ENCODE data around the gene GLP2R.

GLP2R gene

DNA sequence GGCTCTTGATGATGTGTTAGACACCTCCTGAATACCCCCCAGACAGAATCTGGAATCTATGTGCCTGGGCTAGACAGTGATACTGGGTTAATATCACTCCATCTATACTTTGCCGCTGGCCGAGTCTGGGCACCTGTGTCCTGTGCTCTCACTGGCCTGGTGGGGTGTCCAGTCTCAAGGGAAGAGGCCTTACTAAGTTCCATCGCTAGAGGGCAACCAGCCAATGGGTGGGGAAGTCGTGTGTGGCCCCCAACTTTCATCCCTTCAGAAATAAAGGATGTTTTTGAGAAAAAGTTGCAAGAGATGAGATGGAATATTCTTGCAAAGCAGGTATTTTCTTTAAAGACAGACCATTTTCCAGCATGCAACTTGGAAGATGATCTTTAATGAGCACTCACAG, 1.6 kb upstream of the GLP2R start:
- H2BK120ac ChIP-seq (ENCODE audit: low read depth, low read length), result no peak overlapping the region
- no peak overlapping the region for H2AK5ac ChIP-seq (ENCODE audit: low read depth, low read length)
- H3K4me3 ChIP-seq (ENCODE audit: low read length in 2 of 2), result no peak overlapping the region
- no peak overlapping the region for H3K9ac ChIP-seq (ENCODE audit: low read depth, low read length, poor library complexity)
- H2BK5ac ChIP-seq (ENCODE audit: low read length), result no peak overlapping the region
- no peak for DNase-seq (ENCODE audit: low spot score)
- H4K8ac ChIP-seq (ENCODE audit: low read depth, low read length), result no peak overlapping the region
- no peaks in the 10 kb centered on the region for H3K79me1 ChIP-seq (ENCODE audit: low read depth, low read length)
- no peak overlapping the region for H4K91ac ChIP-seq (ENCODE audit: low read depth, low read length, poor library complexity)
- H3K4me2 ChIP-seq (ENCODE audit: insufficient read depth, low read length, poor library complexity, severe bottlenecking), result no peak overlapping the region
- no peak overlapping the region for H2AFZ ChIP-seq (ENCODE audit: low read length)
- H3K18ac ChIP-seq (ENCODE audit: low read length), result no peak overlapping the region
- no peak overlapping the region for H2BK15ac ChIP-seq (ENCODE audit: low read length)
- WGBS, 2 donors (ENCODE audit: extremely low coverage in 2 of 2, insufficient read length in 2 of 2, insufficient replicate concordance in 1 of 2), result no CpG with 5 or more reads among the region's 4 CpGs
- H3K36me3 ChIP-seq (replicated peaks in 1 of 2; ENCODE audit: control insufficient read depth in 2 of 2, insufficient read depth in 2 of 2, low read length in 2 of 2), result no peaks in the 10 kb centered on the region
- no peak overlapping the region for H2BK12ac ChIP-seq (ENCODE audit: low read length)
- no peaks in the 10 kb centered on the region for H3K27me3 ChIP-seq (ENCODE audit: control insufficient read depth in 3 of 3, insufficient read depth in 3 of 3, low read depth in 1 of 3, low read length in 3 of 3)
- H3K23ac ChIP-seq (ENCODE audit: low read depth, low read length, poor library complexity), result no peak overlapping the region
- peaks cover 0 to 2% of the 10 kb centered on the region in 2 donors for H3K4me1 ChIP-seq (ENCODE audit: control insufficient read depth in 2 of 2, insufficient read depth in 1 of 2, low read depth in 1 of 2, low read length in 2 of 2)
- no peak overlapping the region for H3K14ac ChIP-seq (ENCODE audit: low read length)
- H3K4ac ChIP-seq (ENCODE audit: low read length), result no peak overlapping the region
- no peaks in the 10 kb centered on the region for H3K9me3 ChIP-seq (replicated peaks in 1 of 2; ENCODE audit: control insufficient read depth in 2 of 2, insufficient read depth in 1 of 2, low read depth in 1 of 2, low read length in 2 of 2)
- H3K27ac ChIP-seq (replicated peaks; ENCODE audit: low read length), result no peak overlapping the region

DNA sequence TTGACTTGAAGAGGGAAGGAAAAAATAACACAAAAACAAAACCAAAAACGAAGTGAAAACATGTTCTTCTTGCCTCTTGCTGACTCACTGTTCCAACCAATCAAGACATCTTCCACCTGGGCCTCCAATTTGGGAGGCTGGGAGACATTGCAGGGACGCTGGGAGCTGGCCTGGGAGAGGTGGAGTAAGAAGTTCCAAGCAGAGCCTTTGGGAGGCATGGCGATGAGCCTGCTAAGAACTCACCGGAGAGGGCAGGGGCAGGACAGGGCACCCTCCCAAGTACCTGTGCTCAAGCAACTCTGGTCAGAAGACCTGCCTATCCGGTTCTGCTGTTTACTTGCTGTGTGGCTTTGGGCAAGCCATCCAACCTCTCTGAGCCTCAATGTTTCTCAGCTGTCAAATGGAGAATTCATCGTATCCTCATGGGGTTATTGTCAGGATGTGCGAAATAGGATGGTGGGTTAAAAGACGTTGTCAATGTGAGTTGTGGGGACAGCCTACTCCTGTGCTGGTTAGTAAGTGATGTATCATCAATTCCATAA, 856 bp upstream of the GLP2R start:
- no peak overlapping the region for H2BK120ac ChIP-seq (ENCODE audit: low read depth, low read length)
- WGBS, 2 donors (ENCODE audit: extremely low coverage in 2 of 2, insufficient read length in 2 of 2, insufficient replicate concordance in 1 of 2), result no CpG with 5 or more reads among the region's 8 CpGs
- DNase-seq (ENCODE audit: low spot score), result no peak

DNA sequence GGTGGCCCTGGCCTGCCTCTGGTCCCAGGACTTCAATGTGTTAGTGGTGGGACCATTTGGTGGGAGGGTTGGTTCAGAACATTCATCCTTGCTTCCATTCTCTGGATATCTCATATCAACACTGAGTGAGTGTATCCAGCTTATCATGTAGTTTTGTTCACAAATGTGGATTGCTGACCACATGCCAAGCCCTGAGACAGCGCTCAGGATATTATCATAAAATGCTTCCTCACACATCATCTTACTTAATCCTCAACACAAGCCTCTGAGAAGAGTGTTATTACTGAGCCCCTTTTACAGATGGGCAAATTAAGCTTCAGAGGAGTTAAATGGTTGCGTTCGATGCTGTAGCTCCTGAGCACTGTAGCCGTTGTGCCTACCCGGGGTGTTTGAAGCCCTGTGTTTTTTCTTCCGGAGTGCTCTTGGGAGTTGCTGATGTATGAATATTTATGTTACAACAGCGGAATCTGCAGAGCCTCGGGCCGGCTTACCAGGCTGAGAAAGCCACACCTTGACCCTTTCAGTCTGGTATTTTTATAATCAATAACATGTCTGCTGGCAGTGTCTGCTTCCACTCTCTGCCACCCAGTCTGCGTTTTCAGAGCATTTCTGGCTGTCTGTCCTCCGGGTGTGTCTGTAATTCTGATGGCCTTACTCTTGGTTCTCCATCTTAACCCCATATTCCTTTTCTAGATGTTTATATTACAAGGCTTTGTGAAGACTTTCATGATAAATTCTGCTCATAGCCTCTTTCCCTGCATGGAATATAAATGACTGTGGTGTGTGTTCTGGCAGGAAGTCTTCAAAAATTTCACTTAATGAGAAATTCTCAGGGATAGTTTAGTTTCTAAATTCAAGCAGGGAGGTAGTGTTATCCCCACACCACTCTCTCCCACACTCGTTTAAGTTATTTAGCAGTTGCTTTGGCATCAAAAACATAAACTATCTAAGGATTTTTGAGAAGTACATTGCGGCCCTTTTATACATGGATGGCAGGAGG, 2.9 kb downstream of the GLP2R start:
- H3K23ac ChIP-seq (ENCODE audit: low read depth, low read length, poor library complexity), result no peak overlapping the region
- H2BK12ac ChIP-seq (ENCODE audit: low read length), result no peak overlapping the region
- H4K91ac ChIP-seq (ENCODE audit: low read depth, low read length, poor library complexity), result no peak overlapping the region
- no peak overlapping the region for H3K4me2 ChIP-seq (ENCODE audit: insufficient read depth, low read length, poor library complexity, severe bottlenecking)
- no peak overlapping the region for H2BK15ac ChIP-seq (ENCODE audit: low read length)
- no peak overlapping the region for H2BK5ac ChIP-seq (ENCODE audit: low read length)
- no peak overlapping the region for H3K14ac ChIP-seq (ENCODE audit: low read length)
- no CpG with 5 or more reads among the region's 13 CpGs for WGBS, 2 donors (ENCODE audit: extremely low coverage in 2 of 2, insufficient read length in 2 of 2, insufficient replicate concordance in 1 of 2)
- no peak overlapping the region for H2AFZ ChIP-seq (ENCODE audit: low read length)
- no peak overlapping the region for H3K27ac ChIP-seq (replicated peaks; ENCODE audit: low read length)
- H4K8ac ChIP-seq (ENCODE audit: low read depth, low read length), result no peak overlapping the region
- no peak overlapping the region for H3K4me3 ChIP-seq (ENCODE audit: low read length in 2 of 2)
- H3K4ac ChIP-seq (ENCODE audit: low read length), result no peak overlapping the region
- H3K9ac ChIP-seq (ENCODE audit: low read depth, low read length, poor library complexity), result no peak overlapping the region
- H3K79me1 ChIP-seq (ENCODE audit: low read depth, low read length), result no peaks in the 10 kb centered on the region
- no peak overlapping the region for H2BK120ac ChIP-seq (ENCODE audit: low read depth, low read length)
- no peak for DNase-seq (ENCODE audit: low spot score)
- peak overlapping the region; percentile 25 for H3K18ac ChIP-seq (ENCODE audit: low read length)
- H3K36me3 ChIP-seq (replicated peaks in 1 of 2; ENCODE audit: control insufficient read depth in 2 of 2, insufficient read depth in 2 of 2, low read length in 2 of 2), result no peaks in the 10 kb centered on the region
- H3K27me3 ChIP-seq (ENCODE audit: control insufficient read depth in 3 of 3, insufficient read depth in 3 of 3, low read depth in 1 of 3, low read length in 3 of 3), result no peaks in the 10 kb centered on the region
- H2AK5ac ChIP-seq (ENCODE audit: low read depth, low read length), result no peak overlapping the region
- no peaks in the 10 kb centered on the region for H3K9me3 ChIP-seq (replicated peaks in 1 of 2; ENCODE audit: control insufficient read depth in 2 of 2, insufficient read depth in 1 of 2, low read depth in 1 of 2, low read length in 2 of 2)
- peaks cover 0 to 2% of the 10 kb centered on the region in 2 donors for H3K4me1 ChIP-seq (ENCODE audit: control insufficient read depth in 2 of 2, insufficient read depth in 1 of 2, low read depth in 1 of 2, low read length in 2 of 2)

More for the DNA sequence above, 856 bp upstream of the GLP2R start:
- peaks cover 0 to 2% of the 10 kb centered on the region in 2 donors for H3K4me1 ChIP-seq (ENCODE audit: control insufficient read depth in 2 of 2, insufficient read depth in 1 of 2, low read depth in 1 of 2, low read length in 2 of 2)
- no peaks in the 10 kb centered on the region for H3K36me3 ChIP-seq (replicated peaks in 1 of 2; ENCODE audit: control insufficient read depth in 2 of 2, insufficient read depth in 2 of 2, low read length in 2 of 2)
- no peak overlapping the region for H4K8ac ChIP-seq (ENCODE audit: low read depth, low read length)
- no peaks in the 10 kb centered on the region for H3K27me3 ChIP-seq (ENCODE audit: control insufficient read depth in 3 of 3, insufficient read depth in 3 of 3, low read depth in 1 of 3, low read length in 3 of 3)
- no peak overlapping the region for H3K4me3 ChIP-seq (ENCODE audit: low read length in 2 of 2)
- H3K9me3 ChIP-seq (replicated peaks in 1 of 2; ENCODE audit: control insufficient read depth in 2 of 2, insufficient read depth in 1 of 2, low read depth in 1 of 2, low read length in 2 of 2), result no peaks in the 10 kb centered on the region
- H4K91ac ChIP-seq (ENCODE audit: low read depth, low read length, poor library complexity), result no peak overlapping the region
- H2AK5ac ChIP-seq (ENCODE audit: low read depth, low read length), result no peak overlapping the region
- no peak overlapping the region for H2AFZ ChIP-seq (ENCODE audit: low read length)
- H2BK5ac ChIP-seq (ENCODE audit: low read length), result no peak overlapping the region
- H2BK12ac ChIP-seq (ENCODE audit: low read length), result no peak overlapping the region
- H3K14ac ChIP-seq (ENCODE audit: low read length), result no peak overlapping the region
- H3K4ac ChIP-seq (ENCODE audit: low read length), result no peak overlapping the region
- no peak overlapping the region for H3K9ac ChIP-seq (ENCODE audit: low read depth, low read length, poor library complexity)
- H3K18ac ChIP-seq (ENCODE audit: low read length), result no peak overlapping the region
- H2BK15ac ChIP-seq (ENCODE audit: low read length), result no peak overlapping the region
- no peak overlapping the region for H3K23ac ChIP-seq (ENCODE audit: low read depth, low read length, poor library complexity)
- H3K4me2 ChIP-seq (ENCODE audit: insufficient read depth, low read length, poor library complexity, severe bottlenecking), result no peak overlapping the region
- H3K79me1 ChIP-seq (ENCODE audit: low read depth, low read length), result no peaks in the 10 kb centered on the region
- no peak overlapping the region for H3K27ac ChIP-seq (replicated peaks; ENCODE audit: low read length)

DNA sequence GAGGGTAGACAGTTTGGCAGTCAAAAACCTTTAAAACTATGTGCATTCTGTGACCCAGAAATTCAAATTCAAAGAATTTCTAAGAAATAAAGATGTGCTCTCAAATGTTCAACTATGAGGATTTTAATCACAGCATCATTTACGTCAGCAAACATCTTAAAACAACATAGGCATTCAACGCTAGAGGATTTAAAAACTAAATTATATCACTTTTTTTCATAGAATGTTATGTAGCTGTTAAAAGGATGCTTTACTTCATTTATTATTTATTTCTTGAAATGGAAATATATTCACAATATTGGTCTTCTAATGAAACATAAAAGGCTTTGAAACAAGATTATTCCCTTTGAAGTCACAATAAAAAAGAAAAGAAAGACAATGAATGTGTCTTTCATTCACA, 3.6 kb downstream of the GLP2R start:
- Histone ChIP-seq H2BK120ac (ENCODE audit: low read depth, low read length) (no peak overlapping the region), H3K27ac (replicated peaks; ENCODE audit: low read length) (no peak overlapping the region), H3K9me3 (replicated peaks in 1 of 2; ENCODE audit: control insufficient read depth in 2 of 2, insufficient read depth in 1 of 2, low read depth in 1 of 2, low read length in 2 of 2) (no peaks in the 10 kb centered on the region), H3K14ac (ENCODE audit: low read length) (no peak overlapping the region), H2BK5ac (ENCODE audit: low read length) (no peak overlapping the region), H4K91ac (ENCODE audit: low read depth, low read length, poor library complexity) (no peak overlapping the region), H2AFZ (ENCODE audit: low read length) (no peak overlapping the region), H3K4me3 (ENCODE audit: low read length in 2 of 2) (no peak overlapping the region), H2BK15ac (ENCODE audit: low read length) (no peak overlapping the region), H3K27me3 (ENCODE audit: control insufficient read depth in 3 of 3, insufficient read depth in 3 of 3, low read depth in 1 of 3, low read length in 3 of 3) (no peaks in the 10 kb centered on the region), H3K4me2 (ENCODE audit: insufficient read depth, low read length, poor library complexity, severe bottlenecking) (no peak overlapping the region), H3K23ac (ENCODE audit: low read depth, low read length, poor library complexity) (no peak overlapping the region), H3K4ac (ENCODE audit: low read length) (no peak overlapping the region), H2BK12ac (ENCODE audit: low read length) (no peak overlapping the region), H4K8ac (ENCODE audit: low read depth, low read length) (no peak overlapping the region), H3K18ac (ENCODE audit: low read length) (no peak overlapping the region), H3K9ac (ENCODE audit: low read depth, low read length, poor library complexity) (no peak overlapping the region), H2AK5ac (ENCODE audit: low read depth, low read length) (no peak overlapping the region), H3K79me1 (ENCODE audit: low read depth, low read length) (no peaks in the 10 kb centered on the region), H3K36me3 (replicated peaks in 1 of 2; ENCODE audit: control insufficient read depth in 2 of 2, insufficient read depth in 2 of 2, low read length in 2 of 2) (no peaks in the 10 kb centered on the region), H3K4me1 (ENCODE audit: control insufficient read depth in 2 of 2, insufficient read depth in 1 of 2, low read depth in 1 of 2, low read length in 2 of 2) (peaks cover 0 to 2% of the 10 kb centered on the region in 2 donors)
- WGBS, 2 donors (ENCODE audit: extremely low coverage in 2 of 2, insufficient read length in 2 of 2, insufficient replicate concordance in 1 of 2), result no CpG with 5 or more reads among the region's 2 CpGs
- DNase-seq (ENCODE audit: low spot score), result no peak
